BLaER1 (cell line): ENCODE measurements around the gene NMNAT2.
"Not testable (repeated sequence)": the region's sequence is repeated elsewhere in the genome, so short reads cannot be mapped to it uniquely, and the experiment has no call there.

Experiments
- H3K27ac ChIP-seq: shearing (Covaris generic); formaldehyde crosslinking; 2 replicates; pipeline ENCODE4 v1.8.1; 2022
- H3K27me3 ChIP-seq: shearing (Covaris generic); formaldehyde crosslinking; 2 replicates; pipeline ENCODE4 v1.8.1; 2022
- H3K36me3 ChIP-seq: shearing (Covaris generic); formaldehyde crosslinking; 2 replicates; pipeline ENCODE4 v1.8.1; 2022
- H3K4me1 ChIP-seq: shearing (Covaris generic); formaldehyde crosslinking; 2 replicates; pipeline ENCODE4 v1.8.1; 2022
- H3K4me2 ChIP-seq: shearing (Covaris generic); formaldehyde crosslinking; 2 replicates; pipeline ENCODE4 v1.8.1; 2022
- H3K4me3 ChIP-seq: shearing (Covaris generic); formaldehyde crosslinking; 2 replicates; pipeline ENCODE4 v1.8.1; 2022
- H3K9ac ChIP-seq: shearing (Covaris generic); formaldehyde crosslinking; 2 replicates; pipeline ENCODE4 v1.8.1; 2022
- H3K9me3 ChIP-seq: shearing (Covaris generic); formaldehyde crosslinking; 2 replicates; pipeline ENCODE4 v1.8.1; 2022
- H4K20me1 ChIP-seq: shearing (Covaris generic); formaldehyde crosslinking; 2 replicates; pipeline ENCODE4 v1.8.1; 2022
- Cebpa-rat ChIP-seq: shearing (Covaris generic); IDR thresholded peaks from 2 replicates; pipeline ENCODE4 v1.8.1; 2022

The NMNAT2 gene

DNA sequence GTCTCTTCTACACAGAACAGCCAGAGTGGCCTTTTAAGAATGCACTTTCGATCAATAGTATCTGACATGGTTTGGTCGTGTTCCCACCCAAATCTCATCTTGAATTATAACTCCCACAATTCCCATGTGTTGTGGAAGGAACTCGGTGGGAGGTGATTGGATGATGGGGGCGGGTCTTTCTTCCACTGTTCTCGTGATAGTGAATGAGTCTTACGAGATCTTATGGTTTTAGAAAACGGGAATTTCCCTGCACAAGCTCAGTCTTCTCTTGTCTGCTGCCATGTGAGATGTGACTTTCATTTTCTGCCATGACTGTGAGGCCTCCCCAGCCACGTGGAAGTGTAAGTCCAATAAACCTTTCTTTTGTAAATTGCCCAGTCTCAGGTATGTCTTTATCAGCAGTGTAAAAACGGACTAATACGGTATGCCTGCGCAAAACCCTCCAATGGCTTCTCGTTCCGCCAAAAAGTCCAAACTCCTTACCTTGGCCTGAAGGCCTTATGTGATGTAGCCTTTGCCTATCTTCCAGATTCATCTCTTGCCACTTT is 31.1 kb upstream of the NMNAT2 start:
- Histone ChIP-seq H3K27me3 (no peaks in the 10 kb centered on the region), H3K9ac (no peak overlapping the region), H3K36me3 (no peaks in the 10 kb centered on the region), H3K9me3 (no peaks in the 10 kb centered on the region), H3K4me1 (no peaks in the 10 kb centered on the region; the same call in 1 of the 2 replicates), H3K4me3 (no peak overlapping the region), H4K20me1 (no peaks in the 10 kb centered on the region), H3K27ac (no peak overlapping the region), H3K4me2 (no peak overlapping the region)
- TF ChIP-seq Cebpa-rat = no peak

DNA sequence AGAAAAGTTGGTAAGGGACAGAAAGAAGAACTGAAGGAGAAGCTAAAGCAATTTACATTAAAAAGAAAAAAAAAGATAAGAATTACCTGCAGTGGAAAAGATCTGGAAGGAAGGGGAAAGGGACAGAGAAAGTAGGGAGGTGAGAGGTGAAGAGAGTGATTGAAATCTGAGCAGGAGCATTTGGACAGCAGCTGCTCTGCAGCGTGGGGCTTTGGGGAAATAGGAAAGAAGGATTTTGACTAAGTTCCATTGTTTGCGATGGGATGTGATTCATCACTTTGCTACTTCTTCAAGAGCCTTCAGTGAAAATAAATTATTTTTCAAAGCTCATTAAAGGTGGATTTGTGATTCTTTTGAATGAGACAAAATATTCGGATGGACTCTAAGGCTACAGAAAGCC is 26.1 kb upstream of the NMNAT2 start:
- Histone ChIP-seq H3K4me1 (no peaks in the 10 kb centered on the region), H4K20me1 (no peaks in the 10 kb centered on the region), H3K9me3 (no peaks in the 10 kb centered on the region), H3K9ac (no peak overlapping the region), H3K4me2 (no peak overlapping the region), H3K27me3 (no peaks in the 10 kb centered on the region), H3K4me3 (no peak overlapping the region), H3K27ac (no peak overlapping the region), H3K36me3 (no peaks in the 10 kb centered on the region)
- no peak for TF ChIP-seq Cebpa-rat

DNA sequence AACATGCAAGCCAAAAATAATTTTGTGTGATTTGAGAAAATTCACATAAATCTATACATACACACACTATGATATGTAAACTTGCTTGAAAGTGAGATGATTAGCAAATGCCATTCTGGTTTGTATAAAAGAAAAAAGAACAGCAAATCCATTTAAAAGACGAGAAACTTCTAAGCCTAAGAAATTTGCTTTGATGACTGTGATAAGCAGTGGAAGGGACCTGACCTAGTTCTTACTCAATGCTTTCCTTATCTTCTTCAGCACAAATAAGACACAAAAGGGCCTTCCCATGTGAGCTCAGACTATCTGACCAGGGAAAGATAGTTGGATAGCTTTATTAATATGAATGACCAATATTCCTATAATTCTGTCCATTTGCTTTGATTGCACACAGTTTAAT is 25.3 kb upstream of the NMNAT2 start:
- H3K9ac ChIP-seq = no peak overlapping the region
- no peak for TF ChIP-seq Cebpa-rat
- H3K27me3 ChIP-seq = no peaks in the 10 kb centered on the region
- H4K20me1 ChIP-seq = no peaks in the 10 kb centered on the region
- H3K27ac ChIP-seq = no peak overlapping the region
- no peaks in the 10 kb centered on the region for H3K36me3 ChIP-seq
- H3K4me1 ChIP-seq = no peaks in the 10 kb centered on the region
- H3K9me3 ChIP-seq = no peaks in the 10 kb centered on the region
- H3K4me2 ChIP-seq = no peak overlapping the region
- H3K4me3 ChIP-seq = no peak overlapping the region

DNA sequence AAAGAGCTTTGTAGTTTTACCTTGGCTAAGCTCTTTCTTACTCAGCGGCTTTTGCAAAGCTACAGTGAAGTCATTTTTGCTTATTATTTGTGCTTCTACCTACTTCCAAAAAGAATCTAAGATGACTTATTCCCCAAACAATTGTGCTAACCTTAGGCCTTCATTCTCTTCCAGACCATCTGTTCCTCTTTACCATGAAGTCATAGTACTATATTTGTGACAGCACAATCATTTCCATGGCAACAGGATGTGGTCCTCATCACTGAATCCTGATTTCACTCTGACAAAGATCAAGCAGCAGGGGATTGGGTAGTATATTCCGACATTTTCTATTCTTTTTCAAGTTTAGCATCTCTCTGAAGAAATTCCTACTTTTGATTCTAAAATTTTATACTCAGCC is 24.8 kb upstream of the NMNAT2 start:
- Histone ChIP-seq H3K4me2 (no peak overlapping the region), H3K36me3 (no peaks in the 10 kb centered on the region), H3K27me3 (no peaks in the 10 kb centered on the region), H3K9ac (no peak overlapping the region), H4K20me1 (no peaks in the 10 kb centered on the region), H3K9me3 (no peaks in the 10 kb centered on the region), H3K4me3 (no peak overlapping the region), H3K4me1 (no peaks in the 10 kb centered on the region), H3K27ac (no peak overlapping the region)
- TF ChIP-seq Cebpa-rat = no peak

DNA sequence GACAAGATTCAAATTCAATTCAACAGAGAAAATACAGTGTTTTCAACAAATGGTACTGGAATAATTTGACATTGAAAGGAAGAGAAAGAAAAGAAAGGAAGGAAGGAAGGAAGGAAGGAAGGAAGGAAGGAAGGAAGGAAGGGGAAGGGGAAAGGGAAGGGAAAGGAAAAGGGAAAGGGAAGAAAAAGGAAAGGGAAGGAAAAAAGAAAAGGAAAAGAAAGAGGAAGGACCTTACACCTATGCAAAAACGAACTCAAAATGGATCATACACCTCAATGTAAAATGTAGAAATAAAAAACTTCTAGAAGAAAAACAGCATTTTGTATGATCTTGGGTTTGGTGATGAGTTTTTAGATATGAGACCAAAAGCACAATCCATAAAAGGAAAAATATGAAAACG is 19.9 kb upstream of the NMNAT2 start:
- no peak overlapping the region for H3K9ac ChIP-seq
- H3K9me3 ChIP-seq = no peaks in the 10 kb centered on the region
- no peaks in the 10 kb centered on the region for H3K4me1 ChIP-seq
- TF ChIP-seq Cebpa-rat = no peak
- H3K4me2 ChIP-seq = no peak overlapping the region
- H4K20me1 ChIP-seq = no peaks in the 10 kb centered on the region
- no peak overlapping the region for H3K27ac ChIP-seq
- no peak overlapping the region for H3K4me3 ChIP-seq
- H3K36me3 ChIP-seq = no peaks in the 10 kb centered on the region
- H3K27me3 ChIP-seq = no peaks in the 10 kb centered on the region

DNA sequence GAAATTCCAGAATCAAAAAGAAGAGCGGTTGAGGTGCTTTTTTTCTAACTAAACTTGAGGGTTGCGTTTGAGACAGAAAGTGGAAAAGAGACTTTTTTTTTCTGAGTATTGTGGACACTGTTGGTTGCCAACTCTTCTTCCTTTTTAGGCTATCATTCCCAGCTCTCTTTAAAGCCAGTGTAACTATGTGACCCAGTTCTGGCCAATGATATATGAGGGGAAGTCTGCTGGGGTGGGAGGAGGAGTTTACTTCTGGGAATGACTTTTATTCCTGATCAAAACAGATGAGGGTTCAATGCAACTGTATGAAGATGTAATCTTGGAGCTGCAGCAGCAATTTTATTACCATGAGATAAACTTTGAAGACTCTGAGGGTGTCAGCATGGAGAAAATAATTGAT is 17.3 kb upstream of the NMNAT2 start:
- H3K4me2 ChIP-seq = no peak overlapping the region
- H3K4me3 ChIP-seq = no peak overlapping the region
- H4K20me1 ChIP-seq = no peaks in the 10 kb centered on the region
- H3K9ac ChIP-seq = no peak overlapping the region
- no peaks in the 10 kb centered on the region for H3K9me3 ChIP-seq
- H3K27ac ChIP-seq = no peak overlapping the region
- no peak for TF ChIP-seq Cebpa-rat
- no peaks in the 10 kb centered on the region for H3K4me1 ChIP-seq
- no peaks in the 10 kb centered on the region for H3K27me3 ChIP-seq
- no peaks in the 10 kb centered on the region for H3K36me3 ChIP-seq

DNA sequence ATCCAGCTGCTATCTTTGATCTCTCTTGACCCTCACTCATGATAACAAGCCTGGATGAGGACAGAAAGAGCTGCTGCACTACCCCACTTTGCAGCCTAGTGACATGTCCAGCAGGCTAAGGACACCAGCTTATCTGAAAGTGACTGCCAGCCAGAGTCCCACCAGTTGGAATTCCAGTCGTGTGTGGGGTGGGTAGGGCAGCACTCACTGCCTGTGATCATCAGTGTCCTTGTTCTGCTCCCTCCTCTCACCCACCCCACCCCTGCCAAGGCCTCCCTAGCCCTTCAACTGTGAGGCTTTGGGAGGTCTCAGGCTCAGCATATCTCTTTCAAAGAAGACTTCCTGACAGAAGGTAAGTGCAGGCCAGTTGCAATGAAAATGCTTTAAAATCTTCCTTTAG is 15.5 kb upstream of the NMNAT2 start:
- no peak overlapping the region for H3K4me2 ChIP-seq
- TF ChIP-seq Cebpa-rat = no peak
- H3K9me3 ChIP-seq = peaks cover 11% of the 10 kb centered on the region; the same call in 1 of the 2 replicates
- no peaks in the 10 kb centered on the region for H3K27me3 ChIP-seq
- no peaks in the 10 kb centered on the region for H3K36me3 ChIP-seq
- H3K9ac ChIP-seq = no peak overlapping the region
- no peak overlapping the region for H3K4me3 ChIP-seq
- no peak overlapping the region for H3K27ac ChIP-seq
- no peaks in the 10 kb centered on the region for H4K20me1 ChIP-seq
- H3K4me1 ChIP-seq = no peaks in the 10 kb centered on the region

DNA sequence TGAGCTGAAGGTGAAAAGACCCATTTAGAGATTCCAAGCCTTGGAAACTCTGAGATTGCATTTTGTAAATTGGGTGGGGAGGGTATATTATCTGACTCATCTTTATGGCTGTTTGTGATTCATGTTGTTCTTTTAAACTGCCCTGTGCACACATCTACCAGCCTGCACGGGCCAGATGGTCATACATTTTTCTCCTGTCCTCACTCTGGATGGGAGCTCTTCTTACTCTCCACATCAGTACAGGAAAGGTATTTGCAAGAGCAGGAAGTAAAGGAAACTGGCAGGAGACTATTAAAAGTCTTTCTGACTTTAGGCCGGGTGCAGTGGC is 14.3 kb upstream of the NMNAT2 start:
- H3K4me3 ChIP-seq = no peak overlapping the region
- no peak for TF ChIP-seq Cebpa-rat
- no peaks in the 10 kb centered on the region for H3K27me3 ChIP-seq
- no peak overlapping the region for H3K4me2 ChIP-seq
- H4K20me1 ChIP-seq = no peaks in the 10 kb centered on the region
- no peaks in the 10 kb centered on the region for H3K4me1 ChIP-seq
- no peak overlapping the region for H3K9ac ChIP-seq
- H3K27ac ChIP-seq = no peak overlapping the region
- H3K36me3 ChIP-seq = no peaks in the 10 kb centered on the region
- H3K9me3 ChIP-seq = peaks cover 11% of the 10 kb centered on the region; the same call in 1 of the 2 replicates

DNA sequence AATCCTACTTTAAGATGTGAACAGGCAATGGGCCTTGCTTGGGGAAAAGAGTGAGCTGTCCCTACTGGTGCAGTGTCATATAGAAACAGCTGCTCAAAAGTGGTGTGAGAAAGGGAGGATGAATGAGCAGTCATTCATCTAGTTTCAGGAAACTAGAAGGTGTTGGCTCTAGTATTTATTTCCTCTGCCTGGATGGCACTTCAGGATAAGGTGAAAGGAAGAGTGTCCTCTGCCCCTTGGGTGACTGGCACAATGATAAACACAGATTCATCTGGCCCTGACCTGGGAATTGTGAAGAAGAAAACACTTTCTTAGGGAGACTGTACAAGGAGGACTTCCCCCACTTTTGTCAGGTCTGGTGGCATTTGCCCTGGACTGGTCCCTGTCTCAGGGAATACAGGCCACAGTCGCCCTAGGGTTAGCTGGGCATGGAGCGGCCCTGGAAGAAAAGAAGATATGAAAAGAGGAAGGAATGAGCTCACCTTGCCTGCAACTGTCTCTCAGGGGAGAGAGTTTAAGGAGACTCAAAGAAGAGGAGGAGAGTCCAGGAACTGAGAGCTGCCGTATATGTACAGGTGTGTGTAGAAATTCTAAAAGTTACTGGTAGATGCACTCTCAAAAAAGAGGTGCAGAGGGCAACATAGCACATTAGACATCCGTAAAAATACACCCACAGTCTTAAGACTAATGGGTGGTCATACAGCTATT is 13.8 kb upstream of the NMNAT2 start:
- Histone ChIP-seq H3K9ac (no peak overlapping the region), H3K36me3 (no peaks in the 10 kb centered on the region), H4K20me1 (no peaks in the 10 kb centered on the region), H3K4me3 (no peak overlapping the region), H3K9me3 (peaks cover 11% of the 10 kb centered on the region; the same call in 1 of the 2 replicates), H3K4me2 (no peak overlapping the region), H3K4me1 (no peaks in the 10 kb centered on the region), H3K27me3 (no peaks in the 10 kb centered on the region), H3K27ac (no peak overlapping the region)
- TF ChIP-seq Cebpa-rat = no peak

DNA sequence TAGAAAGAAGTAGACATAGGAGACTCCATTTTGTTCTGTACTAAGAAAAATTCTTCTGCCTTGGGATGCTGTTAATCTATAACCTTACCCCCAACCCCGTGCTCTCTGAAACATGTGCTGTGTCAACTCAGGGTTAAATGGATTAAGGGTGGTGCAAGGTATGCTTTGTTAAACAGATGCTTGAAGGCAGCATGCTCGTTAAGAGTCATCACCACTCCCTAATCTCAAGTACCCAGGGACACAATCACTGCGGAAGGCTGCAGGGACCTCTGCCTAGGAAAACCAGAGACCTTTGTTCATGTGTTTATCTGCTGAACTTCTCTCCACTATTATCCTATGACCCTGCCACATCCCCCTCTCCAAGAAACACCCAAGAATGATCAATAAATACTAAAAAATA is 9.4 kb upstream of the NMNAT2 start:
- not testable (repeated sequence) for H3K27ac ChIP-seq, H3K36me3 ChIP-seq, H3K4me1 ChIP-seq, H3K9ac ChIP-seq, H3K4me2 ChIP-seq, H3K27me3 ChIP-seq, H3K4me3 ChIP-seq, H4K20me1 ChIP-seq
- H3K9me3 ChIP-seq = peaks cover 11% of the 10 kb centered on the region; the same call in 1 of the 2 replicates

DNA sequence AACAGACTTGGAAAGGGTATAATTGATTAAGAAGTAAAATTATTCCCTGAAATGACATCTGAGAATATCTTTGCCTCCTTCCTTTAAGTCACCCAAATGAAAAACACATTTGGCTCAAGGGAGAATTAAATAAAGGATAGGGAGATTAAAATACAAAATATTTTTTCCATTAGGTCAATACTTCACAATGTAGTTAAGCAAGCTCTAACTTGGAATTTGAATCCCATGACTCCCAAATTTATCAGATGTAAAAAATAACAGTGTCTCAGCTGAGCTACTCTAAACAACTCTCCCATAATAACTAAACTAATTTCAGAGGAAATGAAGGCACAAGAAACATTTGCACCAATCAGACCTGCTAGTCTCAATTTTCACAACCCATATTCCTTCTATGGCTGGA is 6.5 kb upstream of the NMNAT2 start:
- Histone ChIP-seq H3K9ac (no peak overlapping the region), H3K27me3 (no peaks in the 10 kb centered on the region), H4K20me1 (no peaks in the 10 kb centered on the region), H3K4me3 (no peak overlapping the region), H3K4me1 (no peaks in the 10 kb centered on the region), H3K36me3 (no peaks in the 10 kb centered on the region), H3K4me2 (no peak overlapping the region), H3K9me3 (peaks cover 5% of the 10 kb centered on the region; the same call in 1 of the 2 replicates), H3K27ac (no peak overlapping the region)
- no peak for TF ChIP-seq Cebpa-rat
